GM18907 (cell line): ENCODE data around the gene NAIP.
"Not testable (repeated sequence)": the region's sequence is repeated elsewhere in the genome, so short reads cannot be mapped to it uniquely, and the experiment has no call there.

Experiments
- ATAC-seq: cut with Tn5 transposase; IDR thresholded peaks from one replicate; pipeline ENCODE4 v1.9.1; 2021; ENCODE audit warnings: mild to moderate bottlenecking, moderate library complexity; ENCODE audit not compliant: unreplicated experiment

The NAIP gene

DNA sequence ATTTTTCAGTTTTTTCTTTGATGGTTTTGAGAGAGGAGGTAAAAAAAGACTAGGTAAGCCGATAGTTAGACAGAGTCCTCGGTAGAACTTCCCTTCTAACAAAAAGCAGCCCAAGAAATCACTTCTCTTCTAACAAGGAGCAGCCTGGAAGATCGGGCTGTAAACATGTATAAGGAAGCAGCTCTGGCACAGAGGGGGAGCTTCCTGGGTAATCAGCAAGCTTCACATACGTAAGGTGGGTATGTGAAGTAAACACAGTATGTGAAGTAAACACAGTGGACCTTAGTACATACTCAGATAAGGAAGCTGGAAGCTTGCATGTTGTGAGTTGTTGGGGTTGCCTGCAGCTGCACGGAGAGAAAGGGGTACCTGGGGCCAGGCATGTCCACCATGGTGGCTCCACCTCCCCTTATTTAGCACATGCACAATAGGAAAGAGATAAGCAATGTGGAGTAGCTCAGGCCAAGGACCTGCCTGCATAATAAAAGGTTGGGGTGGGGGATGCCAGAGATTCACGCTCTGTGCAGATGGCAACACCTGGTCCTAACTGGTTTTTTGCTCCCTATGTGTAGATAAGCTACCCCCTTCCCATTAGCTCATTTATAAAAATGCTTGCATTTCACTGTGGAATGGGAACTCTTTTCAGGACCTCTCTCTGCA, 93.3 kb downstream of the NAIP start:
- not testable (repeated sequence) for ATAC-seq

DNA sequence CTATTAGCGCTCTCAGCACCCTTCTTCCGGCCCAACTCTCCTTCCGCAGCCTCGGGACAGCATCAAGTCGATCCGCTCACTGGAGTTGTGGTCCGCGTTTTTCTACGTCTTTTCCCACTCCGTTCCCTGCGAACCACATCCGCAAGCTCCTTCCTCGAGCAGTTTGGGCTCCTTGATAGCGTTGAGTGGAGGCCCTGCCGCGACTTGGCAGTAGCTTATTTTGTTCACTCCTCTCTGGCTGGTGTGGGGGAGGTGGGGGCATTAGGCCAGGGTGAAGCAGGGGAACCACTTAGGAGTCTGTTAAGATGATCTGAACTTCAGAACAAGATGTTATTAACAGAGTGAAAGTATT, 100.0 kb downstream of the NAIP start:
- ATAC-seq: not testable (repeated sequence)
